ENCODE results near the gene MED29.

The MED29 gene, protein sequence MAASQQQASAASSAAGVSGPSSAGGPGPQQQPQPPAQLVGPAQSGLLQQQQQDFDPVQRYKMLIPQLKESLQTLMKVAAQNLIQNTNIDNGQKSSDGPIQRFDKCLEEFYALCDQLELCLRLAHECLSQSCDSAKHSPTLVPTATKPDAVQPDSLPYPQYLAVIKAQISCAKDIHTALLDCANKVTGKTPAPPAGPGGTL

DNA sequence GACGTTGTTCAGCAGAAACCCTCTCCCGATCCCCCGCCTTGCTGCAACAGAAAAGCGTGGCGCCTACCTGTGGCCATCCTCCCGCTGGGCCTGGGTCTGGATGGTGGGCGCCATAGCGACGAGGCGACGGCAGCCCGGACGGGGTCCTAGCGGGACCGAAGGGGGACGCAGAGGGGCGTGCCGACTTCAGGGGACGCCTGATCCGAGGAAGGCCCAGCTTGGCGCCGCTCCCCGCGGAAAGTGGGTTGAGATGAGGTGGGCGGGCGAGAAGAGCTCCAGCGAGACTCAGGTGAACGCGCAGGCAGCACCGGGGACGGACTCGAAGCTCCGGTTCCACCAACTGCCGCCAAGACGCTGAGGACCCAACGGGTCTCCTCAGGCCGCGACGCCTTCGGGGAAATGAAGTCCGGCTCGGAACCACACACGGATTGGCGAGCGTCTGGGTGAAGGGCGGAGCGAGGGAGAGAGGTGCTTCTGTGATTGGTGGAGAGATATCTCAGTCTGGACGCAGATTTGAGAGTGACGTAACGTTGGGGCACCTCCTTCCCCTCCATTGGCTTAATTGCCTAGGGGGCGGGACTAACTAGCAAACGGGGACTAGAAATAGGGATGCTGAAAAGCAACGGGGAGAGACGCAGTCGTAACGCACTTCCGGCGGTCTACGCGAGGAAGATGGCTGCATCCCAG, at the start of gene MED29, which contains the start of gene PAF1:
Gene MED29 (plus strand): TSS at position 628 of the 687 bp plus-strand sequence. CDS start 45 bp downstream, at position 673.
Gene PAF1 (minus strand): TSS at position 356 of the 687 bp plus-strand sequence. CDS start 242 bp downstream, at position 114.
- peak; percentile 80 to 91 (median 88) for DNase-seq

DNA sequence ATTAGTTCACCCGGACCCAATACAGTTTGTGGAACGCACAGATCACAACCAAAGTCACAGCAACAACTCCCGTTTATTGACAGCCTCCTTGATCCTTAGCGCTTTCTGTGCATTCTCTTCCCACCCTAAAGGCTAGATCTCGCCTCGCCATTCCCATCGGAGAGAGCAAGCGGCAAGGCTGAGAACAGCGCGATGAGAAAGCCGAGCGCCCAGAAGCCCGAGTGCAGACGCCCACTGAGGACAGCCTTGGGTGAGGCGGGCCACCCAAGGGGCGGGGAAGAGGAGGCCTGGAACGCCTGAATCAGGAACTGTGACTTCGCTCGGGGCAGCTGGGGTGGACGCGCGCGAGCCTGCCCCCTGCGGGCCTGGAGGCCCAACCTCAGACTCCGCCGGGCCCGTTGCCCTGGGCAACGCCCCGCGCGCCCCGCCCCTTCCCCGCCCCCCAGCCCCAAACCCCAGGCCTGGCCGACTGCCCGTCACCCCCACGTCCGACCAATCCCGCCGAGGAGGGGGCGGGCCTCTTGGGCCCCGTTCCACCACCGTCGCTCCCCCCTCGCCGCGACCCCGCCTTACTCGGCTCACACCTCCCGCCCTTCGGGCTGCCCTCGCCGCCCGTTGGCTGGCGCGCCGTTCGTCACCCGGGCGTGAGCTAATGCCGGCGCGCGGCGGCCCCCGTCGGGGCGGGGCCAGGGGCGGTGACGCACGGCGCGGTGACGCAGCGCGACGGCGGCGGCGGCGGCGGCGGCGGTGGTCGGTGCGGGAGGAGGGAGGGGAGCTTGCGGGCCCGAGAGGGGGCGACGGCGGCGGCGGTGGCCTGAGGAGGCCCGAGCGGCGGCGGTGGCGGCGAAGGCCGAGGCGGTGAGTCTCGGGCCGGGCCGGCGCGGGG, 49.2 kb upstream of the MED29 start, which contains the start of gene SAMD4B:
Gene SAMD4B (plus strand): TSS at position 703 of the 886 bp plus-strand sequence. CDS start 14,473 bp downstream, outside the sequence.
- peak; percentile 97 to 100 (median 98) for DNase-seq

DNA sequence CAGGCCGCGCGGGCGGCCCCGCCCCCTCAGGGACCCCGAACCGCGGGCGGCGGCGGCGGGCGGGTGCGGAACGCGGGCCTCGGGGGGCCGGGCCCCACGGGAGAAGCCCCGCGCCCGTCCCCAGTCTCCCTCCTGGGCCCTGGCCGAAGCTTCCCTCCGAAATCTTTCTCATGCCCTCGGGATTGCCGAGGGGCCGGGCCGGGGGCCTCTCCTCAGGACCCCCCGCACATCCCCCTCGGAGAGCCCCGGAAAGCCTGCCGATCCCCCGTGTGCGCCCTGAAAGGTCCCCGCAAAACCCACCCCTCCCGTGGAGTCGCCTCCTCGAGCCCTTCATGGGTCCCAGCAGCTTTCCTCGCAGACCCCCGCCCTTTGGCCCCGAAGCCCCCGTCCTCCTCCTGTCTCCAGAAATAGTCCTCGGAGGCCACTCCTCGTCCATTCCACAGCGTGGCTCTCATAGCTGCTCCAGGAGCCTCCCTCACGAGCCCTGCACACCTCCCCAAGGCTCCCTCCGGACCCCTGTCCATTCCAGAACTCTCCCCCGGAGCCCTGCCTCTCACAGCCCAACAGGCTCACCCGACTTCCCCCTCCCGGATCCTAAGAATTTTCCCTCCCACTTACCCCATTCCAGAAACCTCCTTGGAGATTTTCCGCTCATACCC, 48.4 kb upstream of the MED29 start:
- no peak for DNase-seq

DNA sequence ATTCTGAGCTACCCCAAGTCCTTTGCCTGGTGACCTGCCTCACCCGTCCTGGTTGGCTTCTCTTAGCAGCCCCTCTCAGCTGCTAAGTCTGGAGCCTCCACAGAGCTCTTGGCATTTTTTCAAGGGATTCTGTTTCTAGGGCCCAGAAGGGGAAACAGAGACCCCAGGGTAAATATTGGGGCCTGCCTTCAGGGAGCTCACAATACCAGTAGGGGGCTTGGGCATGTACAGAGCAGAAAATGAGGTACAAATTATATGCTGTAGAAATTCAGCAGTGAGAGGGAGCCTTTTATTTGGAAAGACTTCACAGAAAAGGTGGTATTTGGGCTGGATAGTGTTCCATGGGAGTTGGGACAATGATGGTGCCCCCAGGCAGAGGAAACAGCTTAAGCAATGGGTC, 45.2 kb upstream of the MED29 start:
- no peak for DNase-seq

DNA sequence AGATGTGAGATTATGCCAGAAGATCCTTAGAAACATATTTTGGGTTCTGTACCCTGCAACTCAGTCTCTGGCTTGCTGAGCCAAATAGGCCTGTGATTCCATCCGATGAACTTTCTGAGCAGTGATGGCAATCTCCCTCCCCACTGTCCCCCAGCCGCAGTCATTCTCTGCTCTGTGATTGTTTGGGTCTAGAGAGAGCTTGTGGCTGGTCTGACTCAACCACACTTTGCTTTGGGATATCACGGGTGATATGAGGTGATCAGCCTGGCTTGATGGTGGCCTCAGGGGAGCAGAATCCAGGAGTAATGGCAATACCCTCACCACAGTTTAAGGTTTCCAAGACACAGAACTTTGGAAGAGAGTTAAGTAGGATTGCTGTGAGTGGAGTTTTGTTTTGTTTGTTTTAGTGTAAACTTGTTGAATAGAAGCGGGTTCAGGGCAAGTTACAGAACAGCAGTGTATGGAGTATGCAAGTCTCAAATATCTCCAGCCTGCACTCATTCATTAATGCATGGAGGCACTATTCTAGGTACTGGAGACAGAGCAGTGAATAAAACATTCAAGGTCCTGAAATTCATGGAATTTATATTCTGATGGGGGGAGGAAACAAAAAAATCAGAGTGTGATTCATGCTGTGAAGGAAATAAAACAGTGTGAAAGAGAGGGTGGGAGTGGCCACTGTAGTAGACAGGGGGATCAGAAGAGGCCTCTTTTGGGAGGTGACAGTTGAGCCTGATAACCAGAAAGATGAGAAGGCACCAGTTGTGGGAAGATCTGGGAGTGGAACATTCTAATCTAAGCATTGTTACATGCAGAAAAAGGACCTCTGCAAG, 43.6 kb upstream of the MED29 start:
- DNase-seq: no peak

DNA sequence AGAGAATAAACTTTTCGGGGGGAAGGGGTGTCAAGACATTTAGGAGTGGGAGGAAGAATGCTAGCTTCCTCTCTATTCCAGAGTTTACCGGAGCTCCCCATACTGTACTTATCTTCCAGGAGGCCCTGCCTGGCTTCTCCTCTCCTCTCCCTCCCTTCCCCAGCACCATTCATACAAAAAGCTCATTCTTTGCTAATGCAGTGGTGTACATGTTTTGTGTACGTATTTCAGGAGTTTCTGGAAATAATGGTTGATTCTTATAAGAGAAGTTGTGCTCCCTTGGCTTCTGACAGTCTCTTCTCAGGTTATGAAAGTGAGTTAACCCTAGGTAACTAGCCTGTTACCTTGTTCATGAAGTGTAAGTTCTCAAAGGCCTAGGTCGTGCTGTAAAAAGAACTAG, 41.9 kb upstream of the MED29 start:
- DNase-seq: no peak

DNA sequence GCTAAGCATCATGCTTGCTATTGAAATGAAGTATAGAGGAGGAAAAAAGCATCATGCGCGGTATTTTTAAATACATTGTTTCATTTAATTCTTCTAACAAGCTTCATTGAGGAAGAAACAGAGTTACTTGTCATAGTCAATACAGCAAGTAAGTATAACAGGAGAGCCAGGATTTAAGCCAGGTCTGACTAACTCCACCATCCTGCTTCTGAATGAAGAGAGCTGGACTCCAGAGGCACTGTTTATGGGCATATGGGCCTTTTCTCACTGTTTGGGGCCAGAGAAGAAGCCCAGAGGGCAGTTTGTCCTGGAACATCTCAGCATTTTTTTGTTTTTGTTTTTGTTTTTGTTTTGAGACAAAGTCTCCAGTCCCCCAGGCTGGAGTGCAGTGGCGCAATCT, 41.0 kb upstream of the MED29 start:
- DNase-seq: no peak

DNA sequence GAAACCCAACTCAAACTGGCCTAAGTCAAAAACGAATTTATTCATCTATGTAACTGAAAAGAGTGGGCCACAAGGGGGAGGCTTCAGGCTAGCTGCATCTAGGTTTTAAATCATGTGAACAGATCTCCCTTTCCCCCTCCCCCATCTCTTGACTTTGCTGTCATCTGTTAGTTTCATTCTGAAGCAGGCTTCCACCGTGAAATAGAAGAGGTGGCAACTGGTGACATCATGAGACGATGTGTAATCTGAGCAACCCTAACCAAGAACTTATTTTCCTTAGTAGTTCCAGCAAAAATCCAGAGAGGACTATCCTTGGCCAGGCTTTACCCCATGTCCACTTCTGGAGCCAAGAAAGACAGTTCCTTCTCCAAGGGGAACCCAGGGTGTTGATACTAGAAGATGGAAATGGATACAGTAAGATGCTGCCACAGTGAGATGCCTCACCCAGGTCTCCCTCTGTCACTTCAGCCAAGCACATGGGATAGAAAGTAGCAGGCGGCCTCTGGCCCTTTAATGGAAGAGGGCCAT, 39.6 kb upstream of the MED29 start:
- DNase-seq: peak in 1 of 4 experiments; percentile 13

DNA sequence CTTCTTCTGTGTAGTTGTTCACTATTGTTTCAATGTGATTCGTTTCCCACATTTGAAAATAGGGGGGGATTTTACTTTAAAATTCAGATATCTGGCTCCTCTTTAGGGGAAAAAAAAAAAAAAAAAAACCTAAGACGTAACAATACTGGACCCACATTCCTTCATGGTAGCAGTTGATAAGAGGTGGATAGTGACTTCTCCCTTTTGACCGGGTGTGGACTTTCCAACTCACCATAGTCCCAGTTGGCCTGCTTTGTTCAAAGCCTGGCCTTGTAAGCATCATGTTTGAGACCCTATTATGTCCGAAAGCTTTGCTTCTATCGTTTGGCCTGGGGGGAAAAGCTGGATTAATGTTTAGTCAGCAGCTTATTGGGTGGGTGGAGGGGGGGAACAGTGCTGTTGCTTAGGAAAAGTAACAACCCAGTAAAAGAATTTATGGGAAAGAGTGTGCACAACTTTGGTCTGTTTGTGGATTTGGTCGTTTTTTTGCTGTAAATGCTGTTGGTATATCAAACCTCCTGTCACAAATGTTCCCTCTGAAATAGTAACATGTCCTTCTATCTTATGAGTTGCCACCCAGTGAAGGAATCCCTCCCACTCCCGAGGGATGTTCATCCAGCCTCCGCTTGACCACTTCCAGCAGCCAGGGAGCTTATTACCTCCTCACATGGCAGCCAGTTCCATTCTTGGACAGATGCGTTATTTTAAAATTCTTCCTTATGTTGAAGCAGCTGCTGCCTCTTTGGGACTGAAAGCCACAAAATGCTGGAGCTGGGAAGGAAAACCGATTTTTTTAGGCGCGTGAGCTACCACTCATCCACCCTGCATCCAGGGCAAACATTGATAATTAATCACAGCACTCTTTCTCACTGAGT, 38.6 kb upstream of the MED29 start:
- no peak for DNase-seq

DNA sequence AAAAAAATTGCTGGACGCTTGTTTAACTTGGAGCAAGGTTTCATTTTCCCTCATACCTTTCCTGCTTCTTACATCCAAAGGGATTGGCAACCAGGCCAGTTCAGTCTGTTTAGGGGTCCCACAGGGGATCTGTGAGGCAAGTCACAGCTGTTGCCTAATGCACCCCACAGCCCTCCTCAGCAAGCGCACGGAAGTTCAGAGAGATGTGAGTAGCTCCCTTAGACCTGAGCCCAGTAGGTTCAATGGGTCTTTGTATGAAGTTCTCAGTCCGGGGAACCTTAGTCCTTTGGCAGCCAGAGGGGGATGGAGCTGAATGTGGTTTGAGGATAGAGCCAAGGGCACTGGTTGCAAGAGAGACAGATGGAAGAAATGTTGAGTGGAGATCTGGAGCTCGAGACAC, 35.9 kb upstream of the MED29 start:
- no peak for DNase-seq

DNA sequence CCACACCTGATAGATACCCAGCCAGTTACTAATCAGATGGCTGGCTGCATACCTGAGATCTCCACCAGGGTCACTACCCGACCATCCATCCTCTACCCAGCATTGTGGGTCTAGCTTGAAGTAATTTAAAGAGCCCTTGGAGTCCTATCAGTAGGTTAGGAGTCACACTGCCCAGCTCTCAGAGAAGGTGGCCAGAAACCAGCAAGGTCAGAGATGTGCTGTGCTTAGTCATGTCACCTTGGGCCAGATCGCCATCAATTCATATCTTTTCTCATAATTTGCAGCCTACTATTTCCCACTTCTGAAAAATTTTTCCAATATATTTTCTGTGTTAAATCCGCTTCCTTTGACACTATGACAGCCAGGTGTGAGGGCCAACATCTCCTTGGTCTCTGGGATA, 35.1 kb upstream of the MED29 start:
- DNase-seq: no peak

DNA sequence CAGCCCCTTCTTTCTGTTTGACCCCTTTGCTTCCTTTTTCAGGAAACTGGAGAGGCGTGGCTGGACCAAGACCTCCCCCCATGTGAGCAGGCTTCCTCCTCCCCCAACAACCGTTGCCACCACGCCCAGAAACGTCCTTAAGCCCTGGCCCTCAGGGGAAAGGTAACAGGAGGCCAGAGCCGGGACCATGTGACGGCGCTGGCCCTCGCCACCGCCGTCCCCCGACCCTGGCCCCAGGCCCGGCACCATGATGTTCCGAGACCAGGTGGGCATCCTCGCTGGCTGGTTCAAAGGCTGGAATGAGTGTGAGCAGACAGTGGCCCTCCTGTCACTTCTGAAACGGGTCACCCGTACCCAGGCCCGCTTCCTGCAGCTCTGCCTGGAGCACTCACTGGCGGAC, 34.5 kb upstream of the MED29 start:
- no peak for DNase-seq

DNA sequence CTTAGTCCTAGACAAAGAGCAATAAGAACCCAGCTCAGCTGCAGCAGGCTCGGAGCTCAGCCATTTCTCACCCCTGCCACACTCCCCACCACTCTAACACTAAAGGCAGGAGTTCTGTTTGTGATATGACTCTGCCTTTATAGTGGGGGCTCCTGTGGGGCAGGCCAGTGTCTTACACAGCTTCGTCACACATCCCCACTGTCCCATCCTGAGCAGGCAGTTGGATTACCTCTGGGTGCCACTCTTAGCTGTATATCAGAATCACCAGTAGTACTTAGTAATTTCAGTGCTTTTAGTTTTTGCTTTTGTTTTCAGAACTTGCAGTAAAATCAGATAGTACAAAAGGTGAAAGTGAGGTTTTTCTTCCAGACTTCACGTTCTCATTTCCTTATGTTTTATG, 32.2 kb upstream of the MED29 start:
- no peak for DNase-seq

DNA sequence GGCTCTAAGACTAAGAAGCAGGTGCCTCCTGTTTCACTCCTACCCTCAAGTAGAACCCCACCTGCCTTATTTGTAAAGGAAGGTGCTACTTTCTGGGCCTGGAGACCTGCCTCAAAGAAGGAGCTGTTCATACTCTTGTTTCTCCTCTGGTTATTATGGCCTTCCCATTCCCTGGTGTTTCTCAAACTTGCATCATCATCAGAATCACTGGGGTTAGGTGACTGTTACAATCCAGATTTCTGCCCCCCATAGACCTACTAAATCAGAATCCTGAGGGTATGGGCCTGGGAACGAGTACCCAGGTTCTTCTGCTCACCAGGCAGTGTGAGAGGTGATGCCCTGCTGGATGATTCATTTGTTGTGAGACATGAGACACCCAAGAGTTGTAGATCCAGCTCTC, 30.6 kb upstream of the MED29 start:
- no peak for DNase-seq

DNA sequence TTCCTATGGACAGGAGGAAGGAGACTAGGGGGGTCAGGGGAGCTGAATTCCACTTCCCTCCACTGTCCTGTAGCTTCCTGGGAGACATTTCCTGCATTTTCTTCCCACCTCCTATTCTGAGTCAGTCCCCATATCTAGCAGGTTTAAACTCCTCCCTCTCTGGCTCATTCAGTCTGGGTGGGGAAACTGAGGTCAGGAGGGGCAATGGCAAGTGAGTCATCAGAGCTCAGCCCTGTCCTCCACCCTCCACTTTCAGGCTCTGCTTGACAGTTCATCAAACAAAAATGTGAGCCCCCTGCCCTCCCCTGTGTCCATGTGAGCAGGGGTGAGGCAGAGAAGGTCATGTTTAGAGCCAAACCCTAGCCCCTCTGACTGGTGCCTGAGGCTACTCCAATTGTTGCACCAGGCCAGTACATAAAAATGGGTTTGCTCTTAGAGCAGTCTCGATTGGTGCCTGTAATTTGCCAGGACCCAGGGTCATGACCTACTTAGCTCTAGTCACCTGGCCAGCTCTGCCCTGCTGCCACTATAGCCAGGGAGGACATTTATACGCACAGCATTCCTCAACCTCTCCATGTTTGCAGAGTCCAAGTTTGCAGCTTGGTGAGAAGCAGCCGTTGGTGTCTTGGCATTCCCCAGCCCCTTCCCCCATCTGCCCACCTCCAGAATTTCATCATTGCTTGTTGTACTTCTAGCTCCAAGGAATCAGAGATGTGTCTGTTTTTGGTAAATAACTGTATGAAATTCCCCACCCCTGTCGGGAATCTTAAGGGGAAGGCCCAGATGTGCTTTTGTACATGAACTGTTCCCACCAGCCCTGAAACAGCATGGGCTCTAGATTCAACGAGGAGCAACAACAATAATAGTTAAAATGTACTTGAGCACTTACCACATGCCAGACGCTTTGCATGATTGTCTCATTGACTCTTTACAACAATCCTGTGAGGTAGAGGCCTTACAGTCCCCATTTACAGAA, 28.2 kb upstream of the MED29 start:
- DNase-seq: no peak

DNA sequence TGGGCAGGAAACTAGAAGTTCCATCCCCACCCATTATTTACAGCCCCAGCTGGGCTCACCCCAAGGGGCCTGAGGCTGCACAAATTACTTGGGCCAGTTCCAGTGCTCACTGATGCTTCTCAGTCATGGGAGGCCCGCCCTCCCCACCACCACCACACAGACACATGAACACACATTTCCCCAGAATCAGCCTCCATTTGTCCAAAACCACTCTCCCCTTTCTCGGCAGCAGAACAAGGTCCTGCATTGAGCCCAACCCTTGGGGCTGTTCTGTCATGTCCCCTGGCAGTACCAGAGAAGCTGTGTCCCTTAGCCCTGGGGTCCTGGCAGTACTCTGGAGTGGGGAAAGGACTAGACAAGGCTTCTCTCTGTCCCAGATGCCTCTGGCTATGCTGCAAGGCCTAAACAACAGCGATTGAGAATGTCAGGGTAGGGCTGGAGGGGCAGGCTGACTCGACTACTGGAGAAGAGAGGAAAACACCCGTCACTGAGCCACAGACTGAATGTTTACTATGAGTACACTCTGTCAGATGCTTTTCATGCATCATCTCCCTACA, 27.2 kb upstream of the MED29 start:
- no peak for DNase-seq

DNA sequence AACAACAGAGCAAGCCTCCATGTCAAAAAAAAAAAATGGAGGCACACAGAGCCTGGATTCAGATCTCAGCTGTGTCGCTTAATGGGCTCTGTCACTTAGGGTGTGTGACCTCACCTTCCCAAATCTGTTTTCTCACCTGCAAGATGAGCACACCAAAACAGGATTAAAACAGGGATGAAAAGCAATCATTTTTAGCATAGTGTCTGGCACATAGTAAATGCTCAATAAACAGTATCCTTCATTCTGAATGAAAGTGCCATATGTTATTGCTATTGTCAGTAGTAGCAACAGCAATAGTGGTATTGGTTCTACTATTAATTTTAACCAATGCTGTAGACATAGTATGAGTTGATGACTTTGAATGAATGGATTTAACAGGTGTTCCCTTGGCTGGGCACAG, 25.6 kb upstream of the MED29 start:
- DNase-seq: no peak

DNA sequence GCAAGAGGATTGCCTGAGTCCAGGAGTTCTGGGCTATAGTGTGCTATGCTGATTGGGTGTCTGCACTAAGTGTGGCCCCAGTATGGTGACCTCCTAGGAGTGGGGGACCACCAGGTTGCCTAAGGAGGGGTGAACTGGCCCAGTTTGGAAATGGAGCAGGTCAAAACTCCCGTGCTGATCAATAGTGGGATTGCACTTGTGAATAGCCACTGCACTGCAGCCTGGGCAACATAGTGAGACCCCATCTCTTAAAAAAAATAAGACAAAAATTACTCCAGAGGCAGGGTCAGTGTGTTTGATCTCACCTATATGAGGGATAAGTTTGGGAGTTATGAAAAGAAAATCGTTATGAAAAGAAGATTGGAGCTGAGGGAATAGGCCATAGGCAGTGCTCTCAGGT, 22.0 kb upstream of the MED29 start:
- no peak for DNase-seq

DNA sequence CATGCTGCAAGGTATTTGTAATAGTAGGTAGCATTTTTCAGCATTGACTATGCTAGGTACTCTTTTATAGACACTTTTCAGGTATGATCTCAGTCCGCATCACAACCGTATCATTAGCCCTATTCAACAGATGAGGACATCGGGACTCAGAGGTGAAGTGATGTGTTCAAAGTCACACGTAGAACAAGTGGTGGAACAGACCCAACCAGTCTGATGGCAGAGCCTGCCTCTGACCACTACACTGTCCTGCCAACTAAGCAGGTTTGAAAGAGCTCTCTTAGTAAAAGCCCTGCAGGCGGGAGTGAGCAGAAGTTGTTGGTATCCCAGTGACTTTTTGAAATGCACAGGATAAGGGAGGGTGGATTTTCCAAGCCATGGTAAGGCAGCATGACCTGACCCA, 20.4 kb upstream of the MED29 start:
- no peak for DNase-seq

All from activated CD4-positive, CD25-positive, alpha-beta regulatory T cell (primary cell).